Measurements from ENCODE around the gene ABCB9.

- no peak for TF ChIP-seq CTCF (IDR thresholded peaks at IDR 0.05)
- TF ChIP-seq POLR2A (IDR thresholded peaks at IDR 0.05): no peak
These were observed 72.8 kb downstream of the ABCB9 start for GRCh38 chr12:122893208-122894153.

Measured in gastroesophageal sphincter (tissue), 3 donors.